CD14-positive monocyte (primary cell): ENCODE data around the gene ETV3L. TPM values are rescaled to one million over a fixed set of nuclear protein-coding genes. Genes with fewer than 3 reads are reported as not detected.

Experiments
- DNase-seq, 3 donors: peaks; one replicate each; pipeline ENCODE4 v3.0.0-alpha.2; 2011 to 2022
- H2AFZ ChIP-seq: 2 replicates; pipeline ENCODE4 v1.6.0; 2012; ENCODE audit warnings: mild to moderate bottlenecking, low read depth, low read length, inconsistent platforms; ENCODE audit not compliant: insufficient read depth, poor library complexity, severe bottlenecking
- H3K27ac ChIP-seq, 2 donors: 1 replicate in 1 of 2; 2 replicates in 1 of 2; pipeline ENCODE4 v1.5.1; 2012 to 2013; ENCODE audit warnings: low read length in 2 of 2, control low read depth in 1 of 2, inconsistent platforms in 1 of 2, low read depth in 1 of 2, mild to moderate bottlenecking in 1 of 2
- H3K27me3 ChIP-seq, 2 donors: one replicate each; pipeline versions ENCODE4 v1.6.0 to v1.6.1; 2011 to 2013; ENCODE audit warnings: low read length in 2 of 2; ENCODE audit not compliant: control insufficient read depth in 2 of 2, insufficient read depth in 2 of 2
- H3K36me3 ChIP-seq, 2 donors: replicated peaks in 1 of 2; 1 replicate in 1 of 2; 2 replicates in 1 of 2; pipeline versions ENCODE4 v1.5.1 to v1.6.1; 2012 to 2013; ENCODE audit warnings: low read length in 2 of 2, control low read depth in 1 of 2, inconsistent platforms in 1 of 2, mild to moderate bottlenecking in 1 of 2; ENCODE audit not compliant: insufficient read depth in 2 of 2, control insufficient read depth in 1 of 2
- H3K4me1 ChIP-seq, 2 donors: 1 replicate in 1 of 2; 2 replicates in 1 of 2; pipeline versions ENCODE4 v1.5.1 to v1.6.1; 2012 to 2013; ENCODE audit warnings: low read length in 2 of 2, control low read depth in 1 of 2, inconsistent platforms in 1 of 2, mild to moderate bottlenecking in 1 of 2, moderate library complexity in 1 of 2; ENCODE audit not compliant: insufficient read depth in 2 of 2, control insufficient read depth in 1 of 2
- H3K4me2 ChIP-seq: replicated peaks from 2 replicates; pipeline ENCODE3; 2012; ENCODE audit warnings: low read length, moderate library complexity, mild to moderate bottlenecking; ENCODE audit not compliant: poor library complexity, severe bottlenecking; ENCODE audit errors: extremely low read depth
- H3K4me3 ChIP-seq, 3 experiments: fragments of 200-600 bp in 1 of 3; sonication (generic) in 1 of 3; replicated peaks in 1 of 3; 1 replicate in 2 of 3; 2 replicates in 1 of 3; pipeline ENCODE4 v1.5.1; 2011 to 2013; ENCODE audit warnings: low read length in 3 of 3, mild to moderate bottlenecking in 3 of 3, control low read depth in 2 of 3, low read depth in 2 of 3, inconsistent platforms in 1 of 3, moderate library complexity in 1 of 3
- H3K79me2 ChIP-seq: 2 replicates; pipeline ENCODE4 v1.6.0; 2012; ENCODE audit warnings: mild to moderate bottlenecking, control low read depth, inconsistent platforms, low read length, moderate library complexity; ENCODE audit not compliant: insufficient read depth
- H3K9ac ChIP-seq: 2 replicates; pipeline ENCODE4 v1.6.0; 2017; ENCODE audit warnings: low read length, mild to moderate bottlenecking; ENCODE audit not compliant: insufficient read depth, poor library complexity, severe bottlenecking
- H3K9me3 ChIP-seq, 2 donors: replicated peaks in 1 of 2; 1 replicate in 1 of 2; 2 replicates in 1 of 2; pipeline versions ENCODE4 v1.5.1 to v1.6.1; 2012 to 2013; ENCODE audit warnings: low read length in 2 of 2, control low read depth in 1 of 2; ENCODE audit not compliant: control insufficient read depth in 1 of 2, insufficient read depth in 1 of 2
- H4K20me1 ChIP-seq: 2 replicates; pipeline ENCODE4 v1.6.0; 2012; ENCODE audit warnings: mild to moderate bottlenecking, low read length, control low read depth, moderate library complexity; ENCODE audit not compliant: insufficient read depth
- H3K27ac Mint-ChIP-seq, 7 donors: one replicate each; pipeline ENCODE4 v1.8.0; 2020; ENCODE audit warnings: mild to moderate bottlenecking in 7 of 7, mixed read lengths in 7 of 7, moderate library complexity in 6 of 7, inconsistent platforms in 2 of 7
- H3K27me3 Mint-ChIP-seq, 3 donors: one replicate each; pipeline ENCODE4 v1.8.0; 2021 to 2022; ENCODE audit warnings: low read depth in 3 of 3, mild to moderate bottlenecking in 3 of 3, mixed read lengths in 3 of 3, moderate library complexity in 3 of 3, inconsistent platforms in 1 of 3
- H3K36me3 Mint-ChIP-seq, 2 donors: one replicate each; pipeline ENCODE4 v1.8.0; 2020; ENCODE audit warnings: mixed read lengths in 2 of 2, inconsistent platforms in 1 of 2, mild to moderate bottlenecking in 1 of 2
- H3K4me1 Mint-ChIP-seq: one replicate; pipeline ENCODE4 v1.8.0; 2020; ENCODE audit warnings: mild to moderate bottlenecking, mixed read lengths
- H3K4me3 Mint-ChIP-seq, 2 donors: one replicate each; pipeline ENCODE4 v1.8.0; 2020; ENCODE audit warnings: mild to moderate bottlenecking in 2 of 2, mixed read lengths in 2 of 2, moderate library complexity in 1 of 2
- H3K9me3 Mint-ChIP-seq, 7 donors: one replicate each; pipeline ENCODE4 v1.8.0; 2020 to 2022; ENCODE audit warnings: mixed read lengths in 7 of 7, mild to moderate bottlenecking in 6 of 7, moderate library complexity in 6 of 7, inconsistent platforms in 2 of 7
- CTCF ChIP-seq: fragments of 200-600 bp; IDR thresholded peaks from one replicate; pipeline ENCODE4 v1.8.0; 2022; ENCODE audit warnings: antibody characterized with exemption, mild to moderate bottlenecking
- WGBS: methylation state at CpG from one replicate; pipeline ENCODE4 v1.1.5; 2013; ENCODE audit warnings: missing lambda C conversion rate; ENCODE audit not compliant: insufficient coverage; 5-methylcytosine and 5-hydroxymethylcytosine counted together
- intact Hi-C, 2 donors: fragments of 100-400 bp; cut with micrococcal nuclease; formaldehyde crosslinking; loops; one replicate each; pipeline versions ENCODE4 v1.15.0 to v1.15.1; 2023
- polyA plus RNA-seq, 3 donors: library from polyadenylated mRNA; depleted of rRNA in 1 of 3; unstranded in 2 of 3; stranded (reverse) in 1 of 3; fragments of 300-500 nt in 2 of 3; fragments of >200 nt in 1 of 3; fragmentation: Illumina TruSeq in 2 of 3; gene quantifications; 1 replicate in 2 of 3; 2 replicates in 1 of 3; pipeline ENCODE4 v1.2.3, GENCODE V29; 2012 to 2021

ETV3L gene
- polyA plus RNA-seq, 3 donors = 0.26 to 0.41 TPM; not detected in 1

- DNase-seq = peak in 1 of 3 donors; percentile 37
- no peak for TF ChIP-seq CTCF
- Histone ChIP-seq H3K79me2 (no peaks in the 10 kb centered on the region), H3K36me3 (no peaks in the 10 kb centered on the region), H2AFZ (no peak overlapping the region), H3K27me3 (no peaks in the 10 kb centered on the region), H3K4me2 (no peak overlapping the region), H3K9ac (no peak overlapping the region), H3K9me3 (no peaks in the 10 kb centered on the region), H3K27ac (no peak overlapping the region), H3K4me1 (peaks cover 16 to 22% of the 10 kb centered on the region in 2 donors), H3K4me3 (no peak overlapping the region), H4K20me1 (no peaks in the 10 kb centered on the region)
- H3K36me3 Mint-ChIP-seq = no peaks in the 10 kb centered on the region
- H3K27me3 Mint-ChIP-seq = peaks cover 0 to 2% (median 0%) of the 10 kb centered on the region in 3 donors
- H3K9me3 Mint-ChIP-seq = no peaks in the 10 kb centered on the region
- no peak overlapping the region for H3K27ac Mint-ChIP-seq
- intact Hi-C loops = no loop called here
- no peak overlapping the region for H3K4me3 Mint-ChIP-seq
- WGBS = no CpG with 5 or more reads among the region's 1 CpG
- H3K4me1 Mint-ChIP-seq = peaks cover 19% of the 10 kb centered on the region
Observed at GRCh38 chr1:157145076-157145475, 45.5 kb upstream of the ETV3L start.

- Histone ChIP-seq H3K27ac (no peak overlapping the region), H3K79me2 (no peaks in the 10 kb centered on the region), H4K20me1 (no peaks in the 10 kb centered on the region), H3K4me2 (no peak overlapping the region), H3K4me3 (no peak overlapping the region), H3K9me3 (no peaks in the 10 kb centered on the region), H3K4me1 (peaks cover 16 to 22% of the 10 kb centered on the region in 2 donors), H3K36me3 (no peaks in the 10 kb centered on the region), H2AFZ (no peak overlapping the region), H3K27me3 (no peaks in the 10 kb centered on the region), H3K9ac (no peak overlapping the region)
- Mint-ChIP-seq H3K4me3 (no peak overlapping the region), H3K4me1 (peaks cover 19% of the 10 kb centered on the region), H3K36me3 (no peaks in the 10 kb centered on the region), H3K9me3 (no peaks in the 10 kb centered on the region), H3K27ac (no peak overlapping the region), H3K27me3 (peaks cover 0 to 2% (median 0%) of the 10 kb centered on the region in 3 donors)
- DNase-seq = no peak
- intact Hi-C loops = no loop called here
- WGBS = no CpG with 5 or more reads among the region's 1 CpG
- no peak for TF ChIP-seq CTCF
Observed at GRCh38 chr1:157144509-157144908, 44.9 kb upstream of the ETV3L start.
